HG02885 (cell line): ENCODE data around the gene RALGAPA2.
A peak's percentile ranks its signal among the peaks of the same experiment; 100 is the strongest.
"Not testable (repeated sequence)": the region's sequence is repeated elsewhere in the genome, so short reads cannot be mapped to it uniquely, and the experiment has no call there.

Source experiments
- ATAC-seq: cut with Tn5 transposase; IDR thresholded peaks from one replicate; pipeline ENCODE4 v1.9.1; 2021; ENCODE audit warnings: mild to moderate bottlenecking; ENCODE audit not compliant: unreplicated experiment, poor library complexity

RALGAPA2 gene

GRCh38 chr20:20548527-20549266, 163.7 kb downstream of the RALGAPA2 start:
- no peak for ATAC-seq

- no peak for ATAC-seq
Measured at GRCh38 chr20:20547876-20548266, 164.6 kb downstream of the RALGAPA2 start.

GRCh38 chr20:20547221-20547875, 165.1 kb downstream of the RALGAPA2 start:
- ATAC-seq: no peak

GRCh38 chr20:20546402-20546801, 166.0 kb downstream of the RALGAPA2 start:
- ATAC-seq: no peak

GRCh38 chr20:20543348-20543747, 169.1 kb downstream of the RALGAPA2 start:
- not testable (repeated sequence) for ATAC-seq

- no peak for ATAC-seq
Measured at GRCh38 chr20:20536240-20536933, 176.1 kb downstream of the RALGAPA2 start.

GRCh38 chr20:20535051-20535450, 177.4 kb downstream of the RALGAPA2 start:
- ATAC-seq: no peak

GRCh38 chr20:20531283-20531682, 181.2 kb downstream of the RALGAPA2 start:
- no peak for ATAC-seq

GRCh38 chr20:20530428-20531151, 181.9 kb downstream of the RALGAPA2 start:
- no peak for ATAC-seq

- no peak for ATAC-seq
Measured at GRCh38 chr20:20529597-20529996, 182.8 kb downstream of the RALGAPA2 start.

- no peak for ATAC-seq
Measured at GRCh38 chr20:20528861-20529260, 183.6 kb downstream of the RALGAPA2 start.

- no peak for ATAC-seq
Measured at GRCh38 chr20:20527661-20528060, 184.8 kb downstream of the RALGAPA2 start.

GRCh38 chr20:20525756-20526155, 186.7 kb downstream of the RALGAPA2 start:
- ATAC-seq: no peak

GRCh38 chr20:20525214-20525613, 187.2 kb downstream of the RALGAPA2 start:
- ATAC-seq: no peak

GRCh38 chr20:20524756-20525155, 187.7 kb downstream of the RALGAPA2 start:
- no peak for ATAC-seq

GRCh38 chr20:20521736-20522135, 190.7 kb downstream of the RALGAPA2 start:
- no peak for ATAC-seq

GRCh38 chr20:20520776-20521175, 191.7 kb downstream of the RALGAPA2 start:
- ATAC-seq: no peak

GRCh38 chr20:20519269-20519668, 193.2 kb downstream of the RALGAPA2 start:
- ATAC-seq: no peak

GRCh38 chr20:20518263-20518662, 194.2 kb downstream of the RALGAPA2 start:
- ATAC-seq: peak; percentile 86

- no peak for ATAC-seq
Measured at GRCh38 chr20:20517296-20517695, 195.1 kb downstream of the RALGAPA2 start.

GRCh38 chr20:20513720-20514119, 198.7 kb downstream of the RALGAPA2 start:
- no peak for ATAC-seq
